NCI-H69 (cell line): ENCODE data around the gene SDK2.

ENCODE experiments used
- DNase-seq: peaks from one replicate; lab custom pipeline; 2025; lab: John Stamatoyannopoulos, UW

SDK2 gene

GRCh38 chr17:73644145-73645049, at the start of gene SDK2:
SDK2 (minus strand) TSS chr17:73644445; CDS start chr17:73644088, 357 bp downstream.
- peak; percentile 61 for DNase-seq

GRCh38 chr17:73693071-73693470, 48.8 kb upstream of the SDK2 start:
- no peak for DNase-seq

GRCh38 chr17:73691321-73691766, 47.1 kb upstream of the SDK2 start:
- no peak for DNase-seq

- DNase-seq, result no peak
Observed at GRCh38 chr17:73690676-73691075, 46.4 kb upstream of the SDK2 start.

- DNase-seq, result no peak
Observed at GRCh38 chr17:73689596-73690275, 45.5 kb upstream of the SDK2 start.

GRCh38 chr17:73686961-73687360, 42.7 kb upstream of the SDK2 start:
- DNase-seq, result no peak

- no peak for DNase-seq
Observed at GRCh38 chr17:73686126-73686525, 41.9 kb upstream of the SDK2 start.

GRCh38 chr17:73684183-73684582, 39.9 kb upstream of the SDK2 start:
- DNase-seq, result no peak

- peak; percentile 59 for DNase-seq
Observed at GRCh38 chr17:73683771-73684170, 39.5 kb upstream of the SDK2 start.

- DNase-seq, result no peak
Observed at GRCh38 chr17:73681946-73682345, 37.7 kb upstream of the SDK2 start.

- no peak for DNase-seq
Observed at GRCh38 chr17:73679476-73679875, 35.2 kb upstream of the SDK2 start.

- no peak for DNase-seq
Observed at GRCh38 chr17:73678999-73679398, 34.8 kb upstream of the SDK2 start.

- no peak for DNase-seq
Observed at GRCh38 chr17:73669771-73670170, 25.5 kb upstream of the SDK2 start.

GRCh38 chr17:73667181-73667959, 23.1 kb upstream of the SDK2 start:
- DNase-seq, result peak; percentile 19

- DNase-seq, result peak; percentile 52
Observed at GRCh38 chr17:73663614-73664013, 19.4 kb upstream of the SDK2 start.

- no peak for DNase-seq
Observed at GRCh38 chr17:73660366-73660765, 16.1 kb upstream of the SDK2 start.

- DNase-seq, result no peak
Observed at GRCh38 chr17:73658821-73659515, 14.7 kb upstream of the SDK2 start.

- peak; percentile 80 for DNase-seq
Observed at GRCh38 chr17:73657473-73658116, 13.3 kb upstream of the SDK2 start.

GRCh38 chr17:73654241-73654640, 10.0 kb upstream of the SDK2 start:
- DNase-seq, result no peak

GRCh38 chr17:73653810-73654209, 9.6 kb upstream of the SDK2 start:
- no peak for DNase-seq

GRCh38 chr17:73652886-73653480, 8.7 kb upstream of the SDK2 start:
- DNase-seq, result no peak
